ENCODE results near the gene KRT16. TPM values are rescaled to one million over a fixed set of nuclear protein-coding genes. Genes with fewer than 3 reads are reported as not detected.

Gene KRT16
- polyA plus RNA-seq, 3 donors, result not detected

- no peaks in the 10 kb centered on the region for H3K79me2 ChIP-seq (ENCODE audit: insufficient read depth, low read length)
- WGBS (ENCODE audit: insufficient coverage), result 88% methylated on average over 1 of the region's 4 CpGs
- no peak overlapping the region for H2AFZ ChIP-seq (ENCODE audit: insufficient read depth, low read depth, low read length, poor library complexity, severe bottlenecking)
- Mint-ChIP-seq H3K4me3 (no peak overlapping the region), H3K27ac (no peak overlapping the region), H3K36me3 (no peaks in the 10 kb centered on the region), H3K9me3 (no peaks in the 10 kb centered on the region), H3K27me3 (ENCODE audit: low read depth in 3 of 3) (peaks cover 2 to 15% (median 10%) of the 10 kb centered on the region in 3 donors), H3K4me1 (peaks cover 4% of the 10 kb centered on the region)
- no peaks in the 10 kb centered on the region for H3K9me3 ChIP-seq (replicated peaks in 1 of 2; ENCODE audit: control insufficient read depth in 1 of 2, insufficient read depth in 1 of 2, low read length in 2 of 2)
- no peak overlapping the region for H3K4me2 ChIP-seq (replicated peaks; ENCODE audit: extremely low read depth, low read length, poor library complexity, severe bottlenecking)
- H3K4me3 ChIP-seq (replicated peaks in 1 of 3; ENCODE audit: low read depth in 2 of 3, low read length in 3 of 3), result no peak overlapping the region
- peaks cover 3 to 6% of the 10 kb centered on the region in 2 donors for H3K4me1 ChIP-seq (ENCODE audit: control insufficient read depth in 1 of 2, insufficient read depth in 2 of 2, low read length in 2 of 2)
- no peak for TF ChIP-seq CTCF (IDR thresholded peaks at IDR 0.05)
- no peaks in the 10 kb centered on the region for H3K27me3 ChIP-seq (ENCODE audit: control insufficient read depth in 2 of 2, insufficient read depth in 2 of 2, low read length in 2 of 2)
- H3K27ac ChIP-seq (ENCODE audit: low read depth in 1 of 2, low read length in 2 of 2), result no peak overlapping the region
- no peaks in the 10 kb centered on the region for H4K20me1 ChIP-seq (ENCODE audit: insufficient read depth, low read length)
- DNase-seq, result no peak
- H3K9ac ChIP-seq (ENCODE audit: insufficient read depth, low read length, poor library complexity, severe bottlenecking), result no peak overlapping the region
- H3K36me3 ChIP-seq (replicated peaks in 1 of 2; ENCODE audit: control insufficient read depth in 1 of 2, insufficient read depth in 2 of 2, low read length in 2 of 2), result no peaks in the 10 kb centered on the region
- intact Hi-C loops (cut with micrococcal nuclease), result no loop called here
Measured at GRCh38 chr17:41581366-41582060, 31.1 kb downstream of the KRT16 start.

GRCh38 chr17:41580687-41581365 is 31.7 kb downstream of the KRT16 start:
- H3K9me3 ChIP-seq (replicated peaks in 1 of 2; ENCODE audit: control insufficient read depth in 1 of 2, insufficient read depth in 1 of 2, low read length in 2 of 2), result no peaks in the 10 kb centered on the region
- DNase-seq, result no peak
- WGBS (ENCODE audit: insufficient coverage), result no CpG with 5 or more reads among the region's 1 CpG
- H2AFZ ChIP-seq (ENCODE audit: insufficient read depth, low read depth, low read length, poor library complexity, severe bottlenecking), result no peak overlapping the region
- H3K27me3 ChIP-seq (ENCODE audit: control insufficient read depth in 2 of 2, insufficient read depth in 2 of 2, low read length in 2 of 2), result no peaks in the 10 kb centered on the region
- Mint-ChIP-seq H3K27ac (no peak overlapping the region), H3K4me1 (peaks cover 4% of the 10 kb centered on the region), H3K36me3 (no peaks in the 10 kb centered on the region), H3K4me3 (no peak overlapping the region), H3K27me3 (ENCODE audit: low read depth in 3 of 3) (peaks cover 5 to 13% (median 10%) of the 10 kb centered on the region in 3 donors), H3K9me3 (peaks cover 0 to 1% (median 0%) of the 10 kb centered on the region in 7 donors)
- no peaks in the 10 kb centered on the region for H3K36me3 ChIP-seq (replicated peaks in 1 of 2; ENCODE audit: control insufficient read depth in 1 of 2, insufficient read depth in 2 of 2, low read length in 2 of 2)
- TF ChIP-seq CTCF (IDR thresholded peaks at IDR 0.05), result no peak
- H3K4me2 ChIP-seq (replicated peaks; ENCODE audit: extremely low read depth, low read length, poor library complexity, severe bottlenecking), result no peak overlapping the region
- H3K27ac ChIP-seq (ENCODE audit: low read depth in 1 of 2, low read length in 2 of 2), result no peak overlapping the region
- H4K20me1 ChIP-seq (ENCODE audit: insufficient read depth, low read length), result no peaks in the 10 kb centered on the region
- H3K4me1 ChIP-seq (ENCODE audit: control insufficient read depth in 1 of 2, insufficient read depth in 2 of 2, low read length in 2 of 2), result peaks cover 3 to 6% of the 10 kb centered on the region in 2 donors
- H3K4me3 ChIP-seq (replicated peaks in 1 of 3; ENCODE audit: low read depth in 2 of 3, low read length in 3 of 3), result no peak overlapping the region
- intact Hi-C loops (cut with micrococcal nuclease), result no loop called here
- H3K79me2 ChIP-seq (ENCODE audit: insufficient read depth, low read length), result no peaks in the 10 kb centered on the region
- H3K9ac ChIP-seq (ENCODE audit: insufficient read depth, low read length, poor library complexity, severe bottlenecking), result no peak overlapping the region

Measured in CD14-positive monocyte (primary cell).